HG03108 (cell line): Measurements from ENCODE around the gene PSENEN.
"Not testable (repeated sequence)": the region's sequence is repeated elsewhere in the genome, so short reads cannot be mapped to it uniquely, and the experiment has no call there.

Experiments
- ATAC-seq: cut with Tn5 transposase; IDR thresholded peaks from one replicate; pipeline ENCODE4 v1.9.1; 2021; ENCODE audit warnings: moderate library complexity; ENCODE audit not compliant: unreplicated experiment

The PSENEN gene

DNA sequence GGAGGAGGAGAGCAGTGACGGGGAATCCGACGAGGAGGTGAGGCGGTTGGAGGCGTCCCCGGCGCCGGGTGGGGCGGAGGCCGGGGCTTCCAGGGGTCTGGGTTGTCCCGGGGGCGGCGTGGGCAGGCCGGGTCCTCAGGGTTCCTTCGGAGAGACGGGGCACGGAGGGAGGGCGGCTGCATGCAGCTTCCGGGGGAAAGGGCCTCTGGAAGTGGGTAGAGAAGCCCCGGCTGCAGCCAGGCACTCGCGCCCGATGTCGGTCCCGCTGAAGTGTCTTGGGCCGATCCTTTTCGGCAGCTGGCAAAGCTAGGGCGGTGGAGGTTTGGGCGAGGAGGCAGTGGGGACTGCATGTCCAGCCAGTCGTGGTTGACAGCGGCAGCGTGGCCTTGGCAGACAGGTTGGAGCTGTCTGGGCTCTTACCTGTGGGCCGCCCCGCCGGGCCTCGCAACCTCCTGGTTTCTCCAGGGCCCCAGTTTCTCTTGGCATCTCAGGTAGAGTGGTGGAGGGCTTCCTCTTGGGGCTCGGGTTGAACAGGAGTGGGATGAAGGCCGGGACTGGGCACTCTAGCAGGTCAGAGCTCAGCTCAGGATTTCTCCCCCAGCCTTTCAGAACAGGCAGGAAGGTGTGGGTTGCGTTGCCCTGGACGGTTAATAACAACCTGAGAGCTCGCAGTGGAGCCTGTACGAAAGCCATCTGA, 27.0 kb upstream of the PSENEN start:
- no peak for ATAC-seq

DNA sequence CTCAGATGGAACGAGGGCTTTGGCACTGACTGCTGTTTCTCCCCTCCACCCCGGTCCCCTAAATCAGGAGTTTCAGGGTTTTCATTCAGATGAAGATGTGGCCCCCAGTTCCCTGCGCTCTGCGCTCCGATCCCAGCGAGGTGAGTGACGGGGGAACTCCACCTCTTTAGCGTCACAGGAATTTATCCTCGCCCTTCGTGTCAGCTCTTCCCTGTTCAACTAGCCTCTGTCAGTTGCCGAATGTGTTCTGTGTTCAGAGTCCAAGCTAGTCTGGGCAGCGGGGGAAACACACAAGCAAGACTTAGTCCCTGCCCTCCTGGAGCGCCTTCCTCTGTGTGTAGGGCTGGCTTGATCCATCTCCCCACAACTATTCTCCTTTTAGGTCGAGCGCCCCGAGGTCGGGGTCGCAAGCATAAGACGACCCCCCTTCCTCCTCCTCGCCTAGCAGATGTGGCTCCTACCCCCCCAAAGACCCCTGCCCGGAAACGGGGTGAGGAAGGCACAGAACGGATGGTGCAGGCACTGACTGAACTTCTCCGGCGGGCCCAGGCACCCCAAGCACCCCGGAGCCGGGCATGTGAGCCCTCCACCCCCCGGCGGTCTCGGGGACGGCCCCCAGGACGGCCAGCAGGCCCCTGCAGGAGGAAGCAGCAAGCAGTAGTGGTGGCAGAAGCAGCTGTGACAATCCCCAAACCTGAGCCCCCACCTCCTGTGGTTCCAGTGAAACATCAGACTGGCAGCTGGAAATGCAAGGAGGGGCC, 25.9 kb upstream of the PSENEN start:
- ATAC-seq = no peak

DNA sequence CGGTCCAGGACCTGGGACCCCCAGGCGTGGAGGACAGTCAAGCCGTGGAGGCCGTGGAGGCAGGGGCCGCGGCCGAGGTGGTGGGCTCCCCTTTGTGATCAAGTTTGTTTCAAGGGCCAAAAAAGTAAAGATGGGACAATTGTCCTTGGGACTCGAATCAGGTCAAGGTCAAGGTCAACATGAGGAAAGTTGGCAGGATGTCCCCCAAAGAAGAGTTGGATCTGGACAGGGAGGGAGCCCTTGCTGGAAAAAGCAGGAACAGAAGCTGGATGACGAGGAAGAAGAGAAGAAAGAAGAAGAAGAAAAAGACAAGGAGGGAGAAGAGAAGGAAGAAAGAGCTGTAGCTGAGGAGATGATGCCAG, 25.3 kb upstream of the PSENEN start:
- no peak for ATAC-seq

- no peak for ATAC-seq
These were observed 24.8 kb upstream of the PSENEN start for GRCh38 chr19:35720648-35721047.

- ATAC-seq = no peak
These were observed 24.1 kb upstream of the PSENEN start for GRCh38 chr19:35721374-35721773.

DNA sequence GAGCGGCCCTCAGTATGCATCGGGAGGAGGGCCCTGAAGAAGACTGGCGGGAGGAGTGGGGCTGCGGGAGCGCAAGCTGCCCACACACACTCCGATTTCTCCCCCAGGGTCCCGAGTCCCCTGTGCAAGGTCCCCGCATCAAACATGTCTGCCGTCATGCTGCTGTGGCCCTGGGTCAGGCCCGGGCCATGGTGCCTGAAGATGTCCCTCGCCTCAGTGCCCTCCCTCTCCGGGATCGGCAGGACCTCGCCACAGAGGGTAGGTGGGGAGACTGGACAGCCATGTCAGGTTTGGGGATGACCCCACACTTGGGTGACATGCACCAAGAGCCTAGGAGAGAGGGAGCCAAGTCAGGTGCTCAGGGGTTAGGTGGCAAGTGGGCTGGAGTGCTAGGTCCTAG, 23.0 kb upstream of the PSENEN start:
- no peak for ATAC-seq

DNA sequence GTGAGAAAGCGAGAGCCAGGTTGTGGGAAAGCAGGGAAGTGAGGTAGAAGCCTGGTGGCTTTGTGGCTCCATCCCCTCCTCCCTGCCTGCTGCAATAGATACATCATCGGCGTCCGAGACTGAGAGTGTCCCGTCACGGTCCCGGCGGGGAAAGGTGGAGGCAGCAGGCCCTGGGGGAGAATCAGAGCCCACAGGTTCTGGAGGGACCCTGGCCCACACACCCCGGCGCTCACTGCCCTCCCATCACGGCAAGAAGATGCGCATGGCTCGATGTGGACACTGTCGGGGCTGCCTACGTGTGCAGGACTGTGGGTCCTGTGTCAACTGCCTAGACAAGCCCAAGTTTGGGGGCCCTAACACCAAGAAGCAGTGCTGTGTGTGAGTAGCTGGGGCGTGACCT, 22.6 kb upstream of the PSENEN start:
- no peak for ATAC-seq

DNA sequence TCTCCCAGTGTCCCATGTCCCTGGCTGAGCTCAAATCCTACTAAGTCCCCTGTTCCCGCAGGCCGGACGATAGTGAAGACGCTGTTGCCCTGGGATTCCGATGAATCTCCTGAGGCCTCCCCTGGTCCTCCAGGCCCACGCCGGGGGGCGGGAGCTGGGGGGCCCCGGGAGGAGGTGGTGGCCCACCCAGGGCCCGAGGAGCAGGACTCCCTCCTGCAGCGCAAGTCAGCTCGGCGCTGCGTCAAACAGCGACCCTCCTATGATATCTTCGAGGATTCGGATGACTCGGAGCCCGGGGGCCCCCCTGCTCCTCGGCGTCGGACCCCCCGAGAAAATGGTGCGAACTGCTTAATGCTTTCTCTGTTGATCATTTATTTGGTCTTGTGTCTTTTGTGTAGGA, 21.8 kb upstream of the PSENEN start:
- no peak for ATAC-seq

GRCh38 chr19:35724132-35724531, 21.3 kb upstream of the PSENEN start:
- ATAC-seq = not testable (repeated sequence)

- ATAC-seq = no peak
These were observed 20.9 kb upstream of the PSENEN start for GRCh38 chr19:35724560-35724959.

DNA sequence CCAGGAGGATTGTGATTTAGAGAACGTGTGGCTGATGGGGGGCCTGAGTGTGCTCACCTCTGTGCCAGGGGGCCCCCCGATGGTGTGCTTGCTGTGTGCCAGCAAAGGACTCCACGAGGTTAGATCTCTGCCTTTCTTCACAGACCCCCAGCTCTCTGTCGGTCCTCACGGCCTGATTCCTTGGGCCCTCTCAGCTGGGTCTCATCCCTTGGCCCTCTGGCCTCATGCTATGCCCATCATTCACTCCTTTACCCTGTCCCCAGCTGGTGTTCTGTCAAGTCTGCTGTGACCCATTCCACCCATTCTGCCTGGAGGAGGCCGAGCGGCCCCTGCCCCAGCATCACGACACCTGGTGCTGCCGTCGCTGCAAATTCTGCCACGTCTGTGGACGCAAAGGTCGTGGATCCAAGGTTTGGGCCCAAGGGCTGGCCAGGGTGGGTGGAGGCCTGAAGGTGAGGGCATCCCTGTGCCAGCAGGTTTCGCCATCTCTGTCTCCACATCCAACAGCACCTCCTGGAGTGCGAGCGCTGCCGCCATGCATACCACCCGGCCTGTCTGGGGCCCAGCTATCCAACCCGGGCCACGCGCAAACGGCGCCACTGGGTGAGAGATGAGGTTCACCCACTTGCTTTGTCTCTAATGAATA, 20.1 kb upstream of the PSENEN start:
- ATAC-seq = no peak

- ATAC-seq = no peak
These were observed 18.1 kb upstream of the PSENEN start for GRCh38 chr19:35727053-35727955.

DNA sequence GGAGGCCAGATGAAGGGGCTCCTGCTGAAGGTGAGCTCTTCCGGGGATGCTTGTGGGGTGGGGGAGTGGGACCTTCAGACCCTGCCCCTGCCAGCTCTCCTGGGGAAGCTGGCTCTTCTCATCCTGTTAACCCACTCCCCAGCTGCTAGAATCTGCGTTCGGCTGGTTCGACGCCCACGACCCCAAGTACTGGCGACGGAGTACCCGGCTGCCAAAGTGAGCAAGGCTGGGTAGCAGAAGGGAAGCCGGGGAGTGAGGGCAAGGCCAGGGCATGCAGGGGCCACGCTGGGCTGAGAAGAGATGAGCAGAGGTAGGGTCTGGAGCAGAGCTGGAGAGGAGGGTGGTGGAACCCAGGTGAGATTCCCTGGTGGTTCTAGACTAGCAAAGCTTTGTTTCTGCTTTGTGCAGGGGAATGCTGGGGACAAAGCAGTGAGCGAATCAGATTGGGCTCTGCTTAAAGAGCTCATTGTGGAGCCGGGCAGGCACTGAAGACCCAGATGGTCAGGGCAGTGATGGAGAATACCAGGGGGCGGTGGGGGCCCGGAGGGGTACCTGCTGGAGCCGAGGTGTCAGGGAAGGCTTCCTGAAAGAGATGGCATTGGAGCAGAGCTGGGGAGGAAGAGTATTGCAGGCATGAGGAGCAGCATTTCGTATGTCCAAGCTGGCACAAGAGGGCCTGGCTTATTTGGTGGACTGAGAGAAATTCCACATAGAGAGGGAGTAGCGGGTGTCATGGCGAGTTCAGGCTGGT, 17.3 kb upstream of the PSENEN start:
- ATAC-seq = no peak

DNA sequence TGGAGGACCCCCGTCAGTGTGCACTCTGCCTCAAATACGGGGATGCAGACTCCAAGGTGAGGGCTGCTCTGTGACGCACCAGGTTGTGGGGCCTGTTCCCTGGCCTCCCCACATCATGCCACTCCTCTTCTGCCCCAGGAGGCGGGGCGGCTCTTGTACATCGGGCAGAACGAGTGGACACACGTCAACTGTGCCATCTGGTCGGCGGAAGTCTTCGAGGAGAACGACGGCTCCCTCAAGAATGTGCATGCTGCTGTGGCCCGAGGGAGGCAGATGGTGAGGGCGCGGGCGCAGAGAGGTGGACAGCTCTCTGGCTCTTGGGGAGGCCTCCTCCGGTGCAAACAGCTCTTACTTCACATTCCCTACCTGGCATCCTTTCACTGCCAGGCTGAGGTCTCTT, 16.4 kb upstream of the PSENEN start:
- no peak for ATAC-seq

- ATAC-seq = no peak
These were observed 15.7 kb upstream of the PSENEN start for GRCh38 chr19:35729763-35730162.

- no peak for ATAC-seq
These were observed 15.1 kb upstream of the PSENEN start for GRCh38 chr19:35730326-35730725.

GRCh38 chr19:35731353-35731752, 14.1 kb upstream of the PSENEN start:
- no peak for ATAC-seq

DNA sequence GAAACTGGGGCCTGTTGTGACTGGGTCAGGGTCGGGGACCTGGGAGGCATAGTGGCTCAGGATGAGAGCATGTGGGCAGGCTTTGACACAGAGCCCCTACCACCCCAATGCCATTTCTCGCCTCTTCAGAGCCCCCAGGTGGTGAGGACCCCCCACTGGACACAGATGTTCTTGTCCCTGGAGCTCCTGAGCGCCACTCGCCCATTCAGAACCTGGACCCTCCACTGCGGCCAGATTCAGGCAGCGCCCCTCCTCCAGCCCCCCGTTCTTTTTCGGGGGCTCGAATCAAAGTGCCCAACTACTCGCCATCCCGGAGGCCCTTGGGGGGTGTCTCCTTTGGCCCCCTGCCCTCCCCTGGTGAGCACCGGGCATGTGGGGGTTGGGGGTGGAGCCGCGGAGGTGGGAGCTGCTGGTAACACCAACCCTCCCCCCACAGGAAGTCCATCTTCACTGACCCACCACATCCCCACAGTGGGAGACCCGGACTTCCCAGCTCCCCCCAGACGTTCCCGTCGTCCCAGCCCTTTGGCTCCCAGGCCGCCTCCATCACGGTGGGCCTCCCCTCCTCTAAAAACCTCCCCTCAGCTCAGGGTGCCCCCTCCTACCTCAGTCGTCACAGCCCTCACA, 13.6 kb upstream of the PSENEN start:
- no peak for ATAC-seq

GRCh38 chr19:35732540-35733179, 12.8 kb upstream of the PSENEN start:
- ATAC-seq = no peak
